Naive B cell (primary cell): Measurements from ENCODE around the gene NEK8. TPM values are rescaled to one million over a fixed set of nuclear protein-coding genes. Genes with fewer than 3 reads are reported as not detected.

ENCODE experiments used
- ATAC-seq, 2 donors: fragments of 150-1000 bp; cut with Tn5 transposase; 2 replicates each; pipeline ENCODE4 v1.10.0; 2021; ENCODE audit warnings: low read depth in 2 of 2, mild to moderate bottlenecking in 2 of 2, moderate library complexity in 2 of 2
- DNase-seq: peaks from one replicate; pipeline ENCODE4 v3.0.0; 2022
- H3K27ac Mint-ChIP-seq, 6 donors: one replicate each; pipeline ENCODE4 v1.8.0; 2020 to 2022; ENCODE audit warnings: mild to moderate bottlenecking in 6 of 6, mixed read lengths in 6 of 6, moderate library complexity in 5 of 6, inconsistent platforms in 2 of 6
- H3K27me3 Mint-ChIP-seq, 3 donors: one replicate each; pipeline ENCODE4 v1.8.0; 2021 to 2022; ENCODE audit warnings: mixed read lengths in 3 of 3, mild to moderate bottlenecking in 1 of 3
- H3K36me3 Mint-ChIP-seq, 2 donors: one replicate each; pipeline ENCODE4 v1.8.0; 2020 to 2022; ENCODE audit warnings: mixed read lengths in 2 of 2, inconsistent platforms in 1 of 2, mild to moderate bottlenecking in 1 of 2
- H3K4me1 Mint-ChIP-seq, 3 donors: one replicate each; pipeline ENCODE4 v1.8.0; 2020 to 2022; ENCODE audit warnings: mixed read lengths in 3 of 3, inconsistent platforms in 1 of 3, mild to moderate bottlenecking in 1 of 3, moderate library complexity in 1 of 3
- H3K4me3 Mint-ChIP-seq, 8 donors: one replicate each; pipeline ENCODE4 v1.8.0; 2020 to 2022; ENCODE audit warnings: mild to moderate bottlenecking in 8 of 8, mixed read lengths in 8 of 8, moderate library complexity in 8 of 8, inconsistent platforms in 2 of 8
- H3K9me3 Mint-ChIP-seq, 7 donors: one replicate each; pipeline ENCODE4 v1.8.0; 2020 to 2022; ENCODE audit warnings: mixed read lengths in 7 of 7, mild to moderate bottlenecking in 5 of 7, inconsistent platforms in 2 of 7, moderate library complexity in 1 of 7
- polyA plus RNA-seq, 6 donors: library from polyadenylated mRNA; unstranded; fragments of 300-500 nt; fragmentation: Illumina TruSeq; gene quantifications; one replicate each; pipeline ENCODE4 v1.2.3, GENCODE V29; 2021; ENCODE audit warnings: low read depth in 6 of 6

Gene NEK8
- polyA plus RNA-seq, 6 donors from 2014 or later = 14.5 to 26.1 (median 19.6) TPM

GRCh38 chr17:28703552-28704218 lies 24.9 kb upstream of the NEK8 start:
- Mint-ChIP-seq H3K27me3 (no peaks in the 10 kb centered on the region), H3K27ac (peak overlapping the region in 5 of 6 donors; percentile 9 to 74 (median 70)), H3K36me3 (peaks cover 0 to 26% of the 10 kb centered on the region in 2 donors), H3K4me3 (no peak overlapping the region), H3K9me3 (no peaks in the 10 kb centered on the region), H3K4me1 (peaks cover 0 to 8% (median 0%) of the 10 kb centered on the region in 3 donors)
- ATAC-seq (no peak), DNase-seq (no peak)

- ATAC-seq = no peak
- Mint-ChIP-seq H3K4me1 (peaks cover 0 to 8% (median 0%) of the 10 kb centered on the region in 3 donors), H3K4me3 (no peak overlapping the region), H3K27me3 (no peaks in the 10 kb centered on the region), H3K36me3 (peaks cover 0 to 25% of the 10 kb centered on the region in 2 donors), H3K27ac (peak overlapping the region in 4 of 6 donors; percentile 13 to 86 (median 62)), H3K9me3 (no peaks in the 10 kb centered on the region)
- no peak for DNase-seq
Measured at GRCh38 chr17:28704219-28704858, 24.2 kb upstream of the NEK8 start.

- Mint-ChIP-seq H3K27me3 (no peaks in the 10 kb centered on the region), H3K27ac (peak overlapping the region in 3 of 6 donors; percentile 73 to 90 (median 80)), H3K4me1 (peaks cover 0 to 8% (median 3%) of the 10 kb centered on the region in 3 donors), H3K36me3 (peaks cover 0 to 25% of the 10 kb centered on the region in 2 donors), H3K4me3 (peak overlapping the region in 1 of 8 donors; percentile 52), H3K9me3 (no peaks in the 10 kb centered on the region)
- ATAC-seq (no peak), DNase-seq (no peak)
Measured at GRCh38 chr17:28705074-28705659, 23.4 kb upstream of the NEK8 start.

DNA sequence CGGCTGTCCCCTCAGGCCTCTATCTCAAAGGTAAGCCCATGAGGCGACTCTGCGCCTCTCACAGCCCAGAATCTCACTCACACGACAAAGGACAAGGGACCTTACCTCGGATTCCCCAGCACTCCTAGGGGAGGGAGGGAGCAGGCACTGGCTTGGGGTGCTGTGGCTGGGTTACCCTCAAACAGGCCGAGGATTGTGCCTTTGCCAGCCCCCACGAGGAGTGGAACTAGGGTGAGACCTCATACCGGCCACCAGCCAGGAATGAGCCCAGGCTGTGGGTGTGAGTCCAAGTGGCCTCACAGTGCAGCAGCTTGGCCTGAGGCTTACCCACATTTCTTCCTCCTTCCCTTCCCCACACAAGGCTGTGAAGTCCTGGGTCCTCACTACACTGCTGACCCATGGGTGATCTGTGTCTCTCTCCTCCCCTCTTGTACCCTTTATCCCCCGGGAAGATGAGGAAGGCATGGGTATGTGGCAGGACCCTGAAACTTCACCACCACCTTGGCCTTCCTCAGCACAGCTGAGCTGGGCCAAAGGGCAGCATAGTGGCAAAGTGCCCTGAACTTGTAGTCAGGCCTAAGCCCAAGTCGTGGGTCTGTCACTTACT lies 22.8 kb upstream of the NEK8 start:
- H3K36me3 Mint-ChIP-seq = peaks cover 0 to 23% of the 10 kb centered on the region in 2 donors
- H3K27me3 Mint-ChIP-seq = no peaks in the 10 kb centered on the region
- peaks cover 6 to 12% (median 9%) of the 10 kb centered on the region in 3 donors for H3K4me1 Mint-ChIP-seq
- H3K9me3 Mint-ChIP-seq = no peaks in the 10 kb centered on the region
- no peak overlapping the region for H3K4me3 Mint-ChIP-seq
- DNase-seq (no peak), ATAC-seq (no peak)
- peak overlapping the region in 4 of 6 donors; percentile 3 to 90 (median 76) for H3K27ac Mint-ChIP-seq

DNA sequence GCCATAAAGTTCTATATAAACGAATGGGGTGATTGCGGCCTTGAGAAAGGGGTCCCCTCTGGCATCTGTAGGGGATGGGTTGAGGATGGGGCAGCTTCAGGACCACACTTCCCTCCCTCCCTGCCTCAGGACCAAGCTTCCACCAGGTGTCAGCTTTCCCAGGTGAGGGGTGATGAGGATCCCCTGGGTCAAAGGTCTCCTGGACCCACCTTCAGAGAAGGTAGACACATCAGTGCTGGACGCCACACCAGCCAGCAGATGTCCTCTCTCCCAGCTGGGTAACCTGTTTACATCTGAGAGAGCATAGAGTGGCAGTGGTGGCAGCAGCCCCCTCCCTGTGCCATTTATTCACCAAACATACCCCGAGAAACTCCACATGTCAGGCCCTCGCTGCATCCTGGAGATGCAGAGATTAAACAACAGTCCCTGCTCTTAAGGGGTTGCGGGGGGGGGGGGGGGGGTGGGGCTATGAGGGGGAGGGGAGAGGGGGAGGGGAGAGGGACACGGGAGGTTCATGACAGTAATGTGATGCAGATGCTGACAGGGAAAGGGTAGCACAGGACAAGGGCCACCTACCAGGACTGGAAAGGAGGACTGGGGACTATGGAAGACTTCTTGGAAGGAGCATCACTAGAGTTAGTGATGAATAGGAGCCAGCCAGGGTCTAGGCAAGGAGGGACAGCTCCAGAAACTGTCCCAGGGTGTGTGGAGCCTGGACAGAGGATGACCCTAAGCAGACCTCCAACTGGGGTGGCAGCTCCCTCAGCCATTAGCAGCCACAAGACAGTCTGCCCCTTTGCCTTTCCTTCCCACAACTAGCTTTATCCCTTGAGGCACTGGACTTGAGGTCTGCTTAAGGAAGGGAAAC lies 21.9 kb upstream of the NEK8 start:
- DNase-seq = no peak
- ATAC-seq = no peak
- H3K4me1 Mint-ChIP-seq = peaks cover 9 to 17% (median 10%) of the 10 kb centered on the region in 3 donors
- H3K27me3 Mint-ChIP-seq = no peaks in the 10 kb centered on the region
- no peaks in the 10 kb centered on the region for H3K9me3 Mint-ChIP-seq
- peaks cover 0 to 18% of the 10 kb centered on the region in 2 donors for H3K36me3 Mint-ChIP-seq
- H3K27ac Mint-ChIP-seq = peak overlapping the region in 1 of 6 donors; percentile 47
- peak overlapping the region in 1 of 8 donors; percentile 1 for H3K4me3 Mint-ChIP-seq

GRCh38 chr17:28707339-28707720 lies 21.3 kb upstream of the NEK8 start:
- H3K9me3 Mint-ChIP-seq = no peaks in the 10 kb centered on the region
- H3K27ac Mint-ChIP-seq = peak overlapping the region in 2 of 6 donors; percentile 66 to 88
- H3K4me1 Mint-ChIP-seq = peaks cover 13 to 23% (median 17%) of the 10 kb centered on the region in 3 donors

DNA sequence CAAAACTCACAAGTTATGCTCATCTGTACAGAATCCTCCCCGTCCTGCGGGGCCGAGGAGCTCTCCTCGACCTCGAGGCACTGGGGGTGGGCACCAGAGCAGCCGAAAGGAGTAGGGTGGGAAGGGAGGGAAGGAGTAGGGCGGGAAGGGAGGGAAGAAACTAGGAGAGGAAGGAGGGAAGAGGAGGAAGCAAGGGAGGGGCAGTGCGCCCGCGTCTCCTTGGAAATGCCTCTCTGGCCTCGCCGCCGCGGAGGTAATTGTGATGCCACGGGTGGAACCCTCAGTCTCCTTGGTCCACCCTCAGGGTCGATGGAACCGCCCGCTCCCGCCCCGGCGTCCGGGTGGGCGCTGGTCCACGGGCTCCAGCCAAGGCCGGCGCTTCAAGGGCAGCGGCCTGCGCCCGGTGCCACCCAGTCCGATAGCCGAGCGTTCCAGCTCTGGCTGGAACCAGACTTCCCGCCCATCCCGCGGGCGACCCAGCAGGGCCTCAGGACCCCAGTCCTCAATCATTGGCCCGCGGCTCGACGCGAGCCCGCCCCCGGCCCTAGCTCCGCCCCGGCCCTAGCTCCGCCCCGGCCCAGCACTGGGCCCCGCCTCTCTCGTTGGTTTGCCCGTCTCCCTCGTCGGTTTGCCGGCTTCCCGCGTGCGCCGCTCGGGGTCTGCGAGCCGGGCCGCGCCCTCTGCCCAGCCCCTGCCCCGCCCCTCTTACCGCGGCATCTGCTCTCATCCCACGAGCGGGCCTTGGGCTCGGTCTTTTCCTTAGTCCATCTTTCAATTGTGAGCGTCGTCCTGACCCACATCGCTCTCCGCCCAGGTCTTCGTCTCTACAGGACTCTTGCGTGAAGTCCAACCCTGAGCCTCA lies 17.5 kb upstream of the NEK8 start:
- ATAC-seq (peak; percentile 84 to 86), DNase-seq (peak; percentile 86)
- Mint-ChIP-seq H3K4me1 (peaks cover 21 to 22% (median 21%) of the 10 kb centered on the region in 3 donors), H3K36me3 (no peaks in the 10 kb centered on the region), H3K9me3 (no peaks in the 10 kb centered on the region), H3K4me3 (peak overlapping the region; percentile 77 to 95 (median 93)), H3K27me3 (no peaks in the 10 kb centered on the region), H3K27ac (peak overlapping the region; percentile 76 to 98 (median 90))

More at GRCh38 chr17:28707339-28707720, 21.3 kb upstream of the NEK8 start:
- Mint-ChIP-seq H3K36me3 (peaks cover 0 to 15% of the 10 kb centered on the region in 2 donors), H3K4me3 (peak overlapping the region in 1 of 8 donors; percentile 1), H3K27me3 (no peaks in the 10 kb centered on the region)
- DNase-seq = no peak
- ATAC-seq = no peak

GRCh38 chr17:28711723-28712031 lies 16.9 kb upstream of the NEK8 start, which contains the start of gene PROCA1:
Gene PROCA1 (minus strand): TSS chr17:28711888. CDS start chr17:28711660, 228 bp downstream.
- Mint-ChIP-seq H3K36me3 (no peaks in the 10 kb centered on the region), H3K4me3 (peak within 1 kb of the TSS; percentile 77 to 95 (median 93)), H3K9me3 (no peaks in the 10 kb centered on the region), H3K27me3 (no peaks in the 10 kb centered on the region), H3K27ac (peak within 1 kb of the TSS; percentile 83 to 98 (median 90)), H3K4me1 (peaks cover 21 to 22% (median 21%) of the 10 kb centered on the region in 3 donors)
- DNase-seq = no peak
- ATAC-seq = peak; percentile 45 to 46

DNA sequence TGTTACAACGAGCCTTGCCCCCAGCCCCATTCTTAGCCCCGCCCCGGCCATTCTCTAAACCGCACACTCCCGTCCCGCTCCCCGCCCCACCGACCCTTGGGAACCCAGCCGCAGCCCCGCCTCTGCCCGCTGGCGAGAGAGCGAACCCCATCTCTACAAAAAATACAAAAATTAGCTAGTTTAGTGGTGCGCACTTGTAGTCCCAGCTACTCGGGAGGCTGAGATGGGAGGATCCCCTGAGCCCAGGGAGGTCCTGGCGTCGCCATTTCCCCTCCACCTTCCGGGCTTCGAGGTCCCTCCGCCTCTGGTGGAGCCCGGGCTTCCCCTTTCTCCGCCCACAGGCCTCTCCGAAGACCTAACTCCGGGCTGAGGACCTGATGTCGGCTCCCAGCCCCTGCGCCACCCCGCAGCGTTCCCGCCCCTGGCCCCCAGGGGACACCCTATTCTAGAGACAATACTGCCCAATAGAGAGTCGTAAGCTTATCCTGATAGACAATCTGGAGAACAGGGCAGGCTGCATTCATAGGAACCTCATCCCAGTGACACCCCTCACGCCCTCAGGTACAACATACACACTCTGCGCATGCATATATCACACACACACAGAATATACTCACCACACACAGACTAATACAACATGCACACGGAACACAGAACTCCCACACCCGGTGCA lies 16.4 kb upstream of the NEK8 start:
- ATAC-seq (peak; percentile 54 to 57), DNase-seq (peak; percentile 63)
- no peaks in the 10 kb centered on the region for H3K36me3 Mint-ChIP-seq
- no peaks in the 10 kb centered on the region for H3K27me3 Mint-ChIP-seq
- peak overlapping the region; percentile 77 to 95 (median 93) for H3K4me3 Mint-ChIP-seq
- peaks cover 21 to 23% (median 22%) of the 10 kb centered on the region in 3 donors for H3K4me1 Mint-ChIP-seq
- no peaks in the 10 kb centered on the region for H3K9me3 Mint-ChIP-seq
- H3K27ac Mint-ChIP-seq = peak overlapping the region; percentile 83 to 94 (median 89)

- Mint-ChIP-seq H3K4me1 (peaks cover 22 to 28% (median 25%) of the 10 kb centered on the region in 3 donors), H3K27me3 (no peaks in the 10 kb centered on the region), H3K27ac (peak overlapping the region in 5 of 6 donors; percentile 36 to 94 (median 85)), H3K36me3 (no peaks in the 10 kb centered on the region), H3K9me3 (no peaks in the 10 kb centered on the region), H3K4me3 (peak overlapping the region; percentile 77 to 95 (median 93))
- ATAC-seq = no peak
- DNase-seq = no peak
Measured at GRCh38 chr17:28712705-28713415, 15.7 kb upstream of the NEK8 start.

DNA sequence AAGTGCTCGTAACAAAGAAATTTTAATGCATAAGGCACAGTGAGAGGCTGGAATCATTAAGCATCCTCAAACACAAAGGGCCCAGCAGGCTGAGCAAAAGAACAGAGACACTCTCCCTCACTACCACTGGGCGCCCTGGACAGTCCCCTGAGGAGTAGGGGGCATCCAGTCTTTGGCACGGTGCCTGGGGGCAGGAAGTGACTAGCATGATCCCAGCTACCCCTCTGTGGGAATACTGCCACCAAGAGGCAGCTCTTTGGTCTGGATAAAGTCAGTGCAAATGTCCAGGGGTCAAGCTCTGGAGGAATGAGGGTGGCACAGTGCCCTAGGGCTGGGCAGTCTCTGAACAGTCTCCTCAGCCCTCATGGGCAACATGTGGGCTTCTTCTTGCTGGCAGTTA lies 14.3 kb upstream of the NEK8 start:
- Mint-ChIP-seq H3K9me3 (no peaks in the 10 kb centered on the region), H3K27me3 (no peaks in the 10 kb centered on the region), H3K27ac (no peak overlapping the region), H3K36me3 (no peaks in the 10 kb centered on the region), H3K4me1 (peaks cover 32 to 40% (median 33%) of the 10 kb centered on the region in 3 donors), H3K4me3 (peak overlapping the region in 2 of 8 donors; percentile 33 to 69)
- ATAC-seq (no peak), DNase-seq (no peak)
